ENCODE data around the gene RABGAP1L.

- TF ChIP-seq CTCF (IDR thresholded peaks at IDR 0.05): no peak
- TF ChIP-seq POLR2A (IDR thresholded peaks at IDR 0.05): no peak
- no peak for TF ChIP-seq EP300 (IDR thresholded peaks at IDR 0.05)
- TF ChIP-seq POLR2AphosphoS5 (IDR thresholded peaks at IDR 0.05): no peak
Observed at GRCh38 chr1:174136714-174137113, 22.6 kb upstream of the RABGAP1L start.

Measured in gastroesophageal sphincter (tissue), 3 donors.